Right atrium auricular region (tissue), 2 donors: Measurements from ENCODE around the gene CERT1. TPM values are rescaled to one million over a fixed set of nuclear protein-coding genes. Genes with fewer than 3 reads are reported as not detected.

Experiments
- DNase-seq: peaks from one replicate; pipeline ENCODE4 v3.0.0-alpha.2; 2019; ENCODE audit warnings: low spot score
- H3K27ac ChIP-seq, 2 donors: fragments of 200-600 bp; sonication (generic); 1 replicate in 1 of 2; 2 replicates in 1 of 2; pipeline ENCODE4 v1.5.1; 2016 to 2019
- H3K27me3 ChIP-seq, 2 donors: fragments of 200-600 bp; sonication (generic); one replicate each; pipeline versions ENCODE4 v1.5.1 to v1.6.0; 2017 to 2019
- H3K36me3 ChIP-seq: fragments of 200-600 bp; sonication (generic); one replicate; pipeline ENCODE4 v1.5.1; 2016
- H3K4me1 ChIP-seq, 2 donors: fragments of 200-600 bp; sonication (generic); one replicate each; pipeline versions ENCODE4 v1.5.1 to v1.6.0; 2017 to 2019
- H3K4me3 ChIP-seq, 2 donors: fragments of 200-600 bp; sonication (generic); 1 replicate in 1 of 2; 2 replicates in 1 of 2; pipeline ENCODE4 v1.5.1; 2017 to 2019; ENCODE audit warnings: mild to moderate bottlenecking in 1 of 2, moderate library complexity in 1 of 2
- H3K9me3 ChIP-seq, 2 donors: fragments of 200-600 bp; sonication (generic); one replicate each; pipeline ENCODE4 v1.5.1; 2019
- total RNA-seq, 2 donors: library from RNA; depleted of rRNA; stranded (reverse); fragments of >200 nt; gene quantifications; one replicate each; pipeline ENCODE4 v1.1.0, GENCODE V29; 2016
- TF ChIP-seq, protein P1 (sequence below), 2 donors: fragments of 200-600 bp; sonication (generic); IDR thresholded peaks; one replicate each; pipeline ENCODE4 v1.5.1; 2019; ENCODE audit warnings: antibody characterized with exemption in 2 of 2

CERT1 gene
- total RNA-seq, 2 donors from 2014 or later: 12.3 to 12.6 TPM

DNA sequence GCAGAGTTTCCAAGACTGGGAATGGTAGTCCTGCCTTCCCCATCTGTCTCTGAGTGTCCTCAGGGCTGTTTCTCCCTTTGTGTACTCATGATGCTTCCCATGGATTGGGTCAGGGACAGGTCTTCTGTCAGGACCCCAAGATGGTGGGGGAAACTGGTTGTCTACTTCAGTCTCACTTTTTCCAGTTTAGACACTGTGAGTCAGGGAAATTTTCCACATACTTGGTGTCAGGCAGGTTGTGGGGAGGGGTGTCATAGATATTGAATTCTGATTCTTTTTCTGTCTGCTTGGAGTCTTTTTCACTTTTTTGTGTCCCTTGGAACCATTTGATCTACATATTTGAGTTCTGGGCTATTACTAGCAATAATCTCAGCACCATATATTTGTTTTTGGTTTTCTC lies 10.6 kb upstream of the CERT1 start:
- Histone ChIP-seq H3K9me3 (peaks cover 5 to 19% of the 10 kb centered on the region in 2 donors), H3K4me1 (no peaks in the 10 kb centered on the region), H3K4me3 (no peak overlapping the region), H3K36me3 (no peaks in the 10 kb centered on the region), H3K27ac (no peak overlapping the region), H3K27me3 (no peaks in the 10 kb centered on the region)
- DNase-seq: no peak
- TF ChIP-seq, protein P1, sequence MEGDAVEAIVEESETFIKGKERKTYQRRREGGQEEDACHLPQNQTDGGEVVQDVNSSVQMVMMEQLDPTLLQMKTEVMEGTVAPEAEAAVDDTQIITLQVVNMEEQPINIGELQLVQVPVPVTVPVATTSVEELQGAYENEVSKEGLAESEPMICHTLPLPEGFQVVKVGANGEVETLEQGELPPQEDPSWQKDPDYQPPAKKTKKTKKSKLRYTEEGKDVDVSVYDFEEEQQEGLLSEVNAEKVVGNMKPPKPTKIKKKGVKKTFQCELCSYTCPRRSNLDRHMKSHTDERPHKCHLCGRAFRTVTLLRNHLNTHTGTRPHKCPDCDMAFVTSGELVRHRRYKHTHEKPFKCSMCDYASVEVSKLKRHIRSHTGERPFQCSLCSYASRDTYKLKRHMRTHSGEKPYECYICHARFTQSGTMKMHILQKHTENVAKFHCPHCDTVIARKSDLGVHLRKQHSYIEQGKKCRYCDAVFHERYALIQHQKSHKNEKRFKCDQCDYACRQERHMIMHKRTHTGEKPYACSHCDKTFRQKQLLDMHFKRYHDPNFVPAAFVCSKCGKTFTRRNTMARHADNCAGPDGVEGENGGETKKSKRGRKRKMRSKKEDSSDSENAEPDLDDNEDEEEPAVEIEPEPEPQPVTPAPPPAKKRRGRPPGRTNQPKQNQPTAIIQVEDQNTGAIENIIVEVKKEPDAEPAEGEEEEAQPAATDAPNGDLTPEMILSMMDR (IDR thresholded peaks at IDR 0.05): no peak

DNA sequence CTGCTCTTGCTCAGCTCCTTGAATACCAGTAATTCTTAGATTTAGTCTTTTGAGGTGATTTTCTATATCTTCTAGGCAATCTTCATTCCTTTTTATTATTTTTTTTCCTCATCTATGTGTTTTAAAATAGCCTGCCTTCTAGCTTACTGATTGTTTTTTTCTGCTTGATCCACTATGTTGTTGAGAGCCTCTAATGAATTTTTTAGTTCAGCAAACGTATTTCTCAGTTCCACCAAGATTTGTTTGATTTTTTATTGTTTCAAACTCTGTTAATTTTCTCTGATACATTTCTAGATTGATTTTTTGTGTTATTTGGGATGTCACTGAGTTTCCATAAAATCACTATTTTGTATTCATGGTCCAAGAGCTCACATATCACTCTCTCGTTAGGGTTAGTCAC lies 9.8 kb upstream of the CERT1 start:
- Histone ChIP-seq H3K4me3 (no peak overlapping the region), H3K27me3 (no peaks in the 10 kb centered on the region), H3K36me3 (no peaks in the 10 kb centered on the region), H3K4me1 (no peaks in the 10 kb centered on the region), H3K9me3 (peaks cover 5 to 19% of the 10 kb centered on the region in 2 donors), H3K27ac (no peak overlapping the region)
- no peak for DNase-seq
- TF ChIP-seq, protein P1 (IDR thresholded peaks at IDR 0.05): no peak

DNA sequence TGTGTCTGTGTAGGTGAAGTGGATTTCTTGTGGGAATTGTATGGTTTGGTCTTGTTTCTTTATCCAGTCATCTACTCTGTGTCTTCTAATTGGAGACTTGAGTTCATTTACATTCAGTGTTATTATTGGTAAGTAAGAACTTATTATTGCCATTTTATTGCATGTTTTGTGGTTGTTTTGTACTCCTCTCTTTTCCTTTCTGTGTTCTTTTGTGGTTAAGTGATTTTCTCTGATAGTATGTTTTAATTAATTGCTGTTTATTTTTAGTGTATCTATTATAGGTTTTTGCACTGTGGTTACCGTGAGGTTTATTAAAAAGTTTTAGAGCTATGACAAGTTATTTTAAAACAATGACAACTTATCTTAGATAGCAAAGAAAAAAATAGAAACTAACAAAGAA lies 8.3 kb upstream of the CERT1 start:
- no peaks in the 10 kb centered on the region for H3K36me3 ChIP-seq
- H3K4me1 ChIP-seq: no peaks in the 10 kb centered on the region
- DNase-seq: no peak
- H3K4me3 ChIP-seq: no peak overlapping the region
- TF ChIP-seq, protein P1 (IDR thresholded peaks at IDR 0.05): no peak
- peaks cover 5 to 19% of the 10 kb centered on the region in 2 donors for H3K9me3 ChIP-seq
- no peak overlapping the region for H3K27ac ChIP-seq
- no peaks in the 10 kb centered on the region for H3K27me3 ChIP-seq

DNA sequence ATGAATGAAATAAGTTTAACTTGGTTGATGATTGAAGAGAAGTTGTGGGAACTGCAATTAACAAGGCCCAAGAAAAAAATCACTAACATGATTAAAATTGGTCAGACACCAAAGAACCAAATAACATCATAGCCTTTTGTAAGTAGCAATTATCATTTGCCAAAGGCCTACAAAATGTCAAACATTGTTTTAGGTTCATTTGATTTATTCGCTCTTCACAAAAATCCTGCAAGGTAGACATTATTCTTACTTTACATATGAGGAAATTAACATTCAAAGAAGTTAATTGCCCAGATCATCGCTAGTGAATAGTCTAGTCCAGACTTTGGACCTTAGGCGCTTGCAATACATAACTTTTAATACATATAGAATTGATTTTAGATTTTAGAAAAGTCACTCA lies 2.9 kb upstream of the CERT1 start:
- H3K4me1 ChIP-seq: peaks cover 0 to 27% of the 10 kb centered on the region in 2 donors
- TF ChIP-seq, protein P1 (IDR thresholded peaks at IDR 0.05): no peak
- H3K9me3 ChIP-seq: no peaks in the 10 kb centered on the region
- no peak for DNase-seq
- H3K36me3 ChIP-seq: no peaks in the 10 kb centered on the region
- no peak overlapping the region for H3K4me3 ChIP-seq
- no peak overlapping the region for H3K27ac ChIP-seq
- H3K27me3 ChIP-seq: no peaks in the 10 kb centered on the region

DNA sequence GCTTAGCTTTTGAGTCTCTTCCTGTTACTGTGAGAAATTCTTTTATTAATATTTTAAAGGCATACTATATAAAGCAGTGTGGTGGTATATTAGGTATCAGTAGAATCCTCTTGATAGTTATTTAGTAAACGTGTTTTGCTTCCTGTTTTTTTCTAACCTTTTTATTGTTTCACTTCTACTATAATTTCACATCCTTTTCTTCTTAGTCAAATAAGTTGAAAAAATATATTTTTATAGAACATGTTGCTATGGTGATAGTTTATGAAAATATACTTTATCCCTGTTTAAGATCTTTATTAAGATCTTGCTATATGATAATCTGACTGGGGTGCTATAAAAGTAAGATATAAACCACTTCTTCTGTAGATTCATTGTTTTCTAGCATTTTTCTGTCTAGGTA lies 2.4 kb upstream of the CERT1 start:
- H3K27me3 ChIP-seq: no peaks in the 10 kb centered on the region
- no peaks in the 10 kb centered on the region for H3K9me3 ChIP-seq
- H3K4me1 ChIP-seq: peaks cover 0 to 32% of the 10 kb centered on the region in 2 donors
- H3K27ac ChIP-seq: no peak overlapping the region
- DNase-seq: no peak
- no peaks in the 10 kb centered on the region for H3K36me3 ChIP-seq
- H3K4me3 ChIP-seq: no peak overlapping the region
- TF ChIP-seq, protein P1 (IDR thresholded peaks at IDR 0.05): no peak

DNA sequence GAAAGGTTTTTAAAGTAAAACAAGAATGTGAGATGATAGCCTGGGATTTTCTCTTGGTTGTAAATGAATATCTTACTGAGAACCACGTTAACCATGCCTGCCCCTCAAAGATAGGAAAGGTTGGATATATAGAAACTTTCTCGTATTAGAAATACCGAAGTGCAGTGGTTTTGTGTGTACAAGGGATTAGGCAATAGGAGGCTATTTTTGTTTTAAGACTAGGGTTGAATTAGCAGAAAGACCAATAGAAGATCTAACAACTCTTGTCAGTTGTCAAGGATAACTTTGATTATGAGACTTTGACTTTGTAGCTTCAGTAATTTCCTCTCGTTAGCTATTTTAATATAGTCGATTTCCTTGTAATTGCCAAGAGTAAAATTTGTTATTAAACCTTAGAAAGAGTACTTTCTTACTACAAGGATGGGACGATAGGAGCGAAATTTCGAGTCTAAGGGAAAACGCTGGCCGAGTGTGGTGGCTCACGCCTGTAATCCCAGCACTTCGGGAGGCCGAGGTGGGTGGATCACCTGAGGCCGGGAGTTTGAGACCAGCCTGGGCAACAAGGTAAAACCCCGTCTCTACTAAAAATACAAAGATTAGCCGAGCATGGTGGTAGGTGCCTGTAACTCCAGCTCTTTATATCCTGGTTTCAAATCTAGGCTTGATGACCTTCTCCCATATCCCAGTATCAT lies 1.1 kb upstream of the CERT1 start:
- no peak for DNase-seq
- peak overlapping the region; percentile 50 to 91 for H3K4me3 ChIP-seq
- H3K27me3 ChIP-seq: no peaks in the 10 kb centered on the region
- peak overlapping the region; percentile 94 to 98 for H3K27ac ChIP-seq
- H3K9me3 ChIP-seq: no peaks in the 10 kb centered on the region
- TF ChIP-seq, protein P1 (IDR thresholded peaks at IDR 0.05): no peak
- peaks cover 0 to 36% of the 10 kb centered on the region in 2 donors for H3K4me1 ChIP-seq
- no peaks in the 10 kb centered on the region for H3K36me3 ChIP-seq
